Measurements from ENCODE around the gene MS4A6E. TPM values are rescaled to one million over a fixed set of nuclear protein-coding genes. Genes with fewer than 3 reads are reported as not detected.

The MS4A6E gene
- polyA plus RNA-seq, 1 of the 3 experiments (the other 2 are of a cell fraction): not detected

GRCh38 chr11:60316317-60316716 lies 10.7 kb upstream of the MS4A6E start:
- WGBS (ENCODE audit: low lambda C conversion rate): 0% methylated on average over 2 of the region's 2 CpGs
- no peaks in the 10 kb centered on the region for H3F3A ChIP-seq (replicated peaks; ENCODE audit: insufficient read depth)
- no peak overlapping the region for H2AFZ ChIP-seq (ENCODE audit: low read depth)
- DNase-seq: no peak
- H3K4me1 ChIP-seq (ENCODE audit: control insufficient read depth in 1 of 2, insufficient read depth in 2 of 2, low read depth in 1 of 2, low read length in 1 of 2): no peaks in the 10 kb centered on the region
- no peak overlapping the region for H3K4me3 ChIP-seq (ENCODE audit: low read depth in 2 of 2, low read length in 1 of 2)
- H3K79me2 ChIP-seq (ENCODE audit: insufficient read depth): no peaks in the 10 kb centered on the region
- H4K20me1 ChIP-seq (ENCODE audit: insufficient read depth): no peaks in the 10 kb centered on the region
- H3K9me2 ChIP-seq: no peaks in the 10 kb centered on the region
- ChIA-PET CTCF (interaction anchor here (1.1 kb wide), 1 partner anchor 51 kb away, joined by 3 read pairs; no protein-coding TSS in a partner anchor), POLR2A (no interaction called here)
- TF ChIP-seq USF1 (IDR thresholded peaks at IDR 0.05; ENCODE audit: borderline replicate concordance, low read depth): no peak
- TF ChIP-seq PBX3 (IDR thresholded peaks at IDR 0.05): no peak
- TF ChIP-seq RFX5 (IDR thresholded peaks at IDR 0.05; ENCODE audit: low read length): no peak
- TF ChIP-seq MEF2A (IDR thresholded peaks at IDR 0.05; ENCODE audit: borderline replicate concordance, low read depth): no peak
- TF ChIP-seq, protein P1, sequence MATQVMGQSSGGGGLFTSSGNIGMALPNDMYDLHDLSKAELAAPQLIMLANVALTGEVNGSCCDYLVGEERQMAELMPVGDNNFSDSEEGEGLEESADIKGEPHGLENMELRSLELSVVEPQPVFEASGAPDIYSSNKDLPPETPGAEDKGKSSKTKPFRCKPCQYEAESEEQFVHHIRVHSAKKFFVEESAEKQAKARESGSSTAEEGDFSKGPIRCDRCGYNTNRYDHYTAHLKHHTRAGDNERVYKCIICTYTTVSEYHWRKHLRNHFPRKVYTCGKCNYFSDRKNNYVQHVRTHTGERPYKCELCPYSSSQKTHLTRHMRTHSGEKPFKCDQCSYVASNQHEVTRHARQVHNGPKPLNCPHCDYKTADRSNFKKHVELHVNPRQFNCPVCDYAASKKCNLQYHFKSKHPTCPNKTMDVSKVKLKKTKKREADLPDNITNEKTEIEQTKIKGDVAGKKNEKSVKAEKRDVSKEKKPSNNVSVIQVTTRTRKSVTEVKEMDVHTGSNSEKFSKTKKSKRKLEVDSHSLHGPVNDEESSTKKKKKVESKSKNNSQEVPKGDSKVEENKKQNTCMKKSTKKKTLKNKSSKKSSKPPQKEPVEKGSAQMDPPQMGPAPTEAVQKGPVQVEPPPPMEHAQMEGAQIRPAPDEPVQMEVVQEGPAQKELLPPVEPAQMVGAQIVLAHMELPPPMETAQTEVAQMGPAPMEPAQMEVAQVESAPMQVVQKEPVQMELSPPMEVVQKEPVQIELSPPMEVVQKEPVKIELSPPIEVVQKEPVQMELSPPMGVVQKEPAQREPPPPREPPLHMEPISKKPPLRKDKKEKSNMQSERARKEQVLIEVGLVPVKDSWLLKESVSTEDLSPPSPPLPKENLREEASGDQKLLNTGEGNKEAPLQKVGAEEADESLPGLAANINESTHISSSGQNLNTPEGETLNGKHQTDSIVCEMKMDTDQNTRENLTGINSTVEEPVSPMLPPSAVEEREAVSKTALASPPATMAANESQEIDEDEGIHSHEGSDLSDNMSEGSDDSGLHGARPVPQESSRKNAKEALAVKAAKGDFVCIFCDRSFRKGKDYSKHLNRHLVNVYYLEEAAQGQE (IDR thresholded peaks at IDR 0.05; ENCODE audit: low read depth, low read length): no peak
- TF ChIP-seq MXI1 (IDR thresholded peaks at IDR 0.05; ENCODE audit: low read depth, low read length): no peak
- no peak overlapping the region for H3K4me2 ChIP-seq
- H3K9me3 ChIP-seq: no peaks in the 10 kb centered on the region
- no peaks in the 10 kb centered on the region for H3K36me3 ChIP-seq (replicated peaks in 1 of 2; ENCODE audit: control insufficient read depth in 1 of 2, insufficient read depth in 2 of 2, low read length in 1 of 2)
- H3K27me3 ChIP-seq (ENCODE audit: insufficient read depth): no peaks in the 10 kb centered on the region
- H3K27ac ChIP-seq (ENCODE audit: low read depth in 2 of 2, low read length in 1 of 2): no peak overlapping the region
- H3K9ac ChIP-seq: no peak overlapping the region

GRCh38 chr11:60318726-60319125 lies 8.3 kb upstream of the MS4A6E start:
- H3K4me3 ChIP-seq (ENCODE audit: low read depth in 2 of 2, low read length in 1 of 2): no peak overlapping the region
- no peak overlapping the region for H2AFZ ChIP-seq (ENCODE audit: low read depth)
- POLR2A ChIA-PET: no interaction called here
- H3K27ac ChIP-seq (ENCODE audit: low read depth in 2 of 2, low read length in 1 of 2): no peak overlapping the region
- no peaks in the 10 kb centered on the region for H4K20me1 ChIP-seq (ENCODE audit: insufficient read depth)
- H3K9ac ChIP-seq: no peak overlapping the region
- WGBS (ENCODE audit: low lambda C conversion rate): 0% methylated on average over 2 of the region's 2 CpGs
- H3K36me3 ChIP-seq (replicated peaks in 1 of 2; ENCODE audit: control insufficient read depth in 1 of 2, insufficient read depth in 2 of 2, low read length in 1 of 2): no peaks in the 10 kb centered on the region
- no peaks in the 10 kb centered on the region for H3K4me1 ChIP-seq (ENCODE audit: control insufficient read depth in 1 of 2, insufficient read depth in 2 of 2, low read depth in 1 of 2, low read length in 1 of 2)
- H3K27me3 ChIP-seq (ENCODE audit: insufficient read depth): no peaks in the 10 kb centered on the region
- no peak for TF ChIP-seq USF1 (IDR thresholded peaks at IDR 0.05; ENCODE audit: borderline replicate concordance, low read depth)
- TF ChIP-seq MEF2A (IDR thresholded peaks at IDR 0.05; ENCODE audit: borderline replicate concordance, low read depth): no peak
- no peak for TF ChIP-seq RFX5 (IDR thresholded peaks at IDR 0.05; ENCODE audit: low read length)
- TF ChIP-seq, protein P2, sequence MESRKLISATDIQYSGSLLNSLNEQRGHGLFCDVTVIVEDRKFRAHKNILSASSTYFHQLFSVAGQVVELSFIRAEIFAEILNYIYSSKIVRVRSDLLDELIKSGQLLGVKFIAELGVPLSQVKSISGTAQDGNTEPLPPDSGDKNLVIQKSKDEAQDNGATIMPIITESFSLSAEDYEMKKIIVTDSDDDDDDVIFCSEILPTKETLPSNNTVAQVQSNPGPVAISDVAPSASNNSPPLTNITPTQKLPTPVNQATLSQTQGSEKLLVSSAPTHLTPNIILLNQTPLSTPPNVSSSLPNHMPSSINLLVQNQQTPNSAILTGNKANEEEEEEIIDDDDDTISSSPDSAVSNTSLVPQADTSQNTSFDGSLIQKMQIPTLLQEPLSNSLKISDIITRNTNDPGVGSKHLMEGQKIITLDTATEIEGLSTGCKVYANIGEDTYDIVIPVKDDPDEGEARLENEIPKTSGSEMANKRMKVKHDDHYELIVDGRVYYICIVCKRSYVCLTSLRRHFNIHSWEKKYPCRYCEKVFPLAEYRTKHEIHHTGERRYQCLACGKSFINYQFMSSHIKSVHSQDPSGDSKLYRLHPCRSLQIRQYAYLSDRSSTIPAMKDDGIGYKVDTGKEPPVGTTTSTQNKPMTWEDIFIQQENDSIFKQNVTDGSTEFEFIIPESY (IDR thresholded peaks at IDR 0.05; ENCODE audit: borderline replicate concordance, low read depth): no peak
- no peak for TF ChIP-seq SMC3 (IDR thresholded peaks at IDR 0.05; ENCODE audit: low read depth, low read length)
- TF ChIP-seq SIN3A (IDR thresholded peaks at IDR 0.05; ENCODE audit: borderline replicate concordance, low read depth, low read length): no peak
- no peak for TF ChIP-seq IRF3 (IDR thresholded peaks at IDR 0.05; ENCODE audit: low read depth, low read length)
- no peak for TF ChIP-seq GATA2 (CRISPR knock-in tag; IDR thresholded peaks at IDR 0.05)
- no peak for TF ChIP-seq YY1 (IDR thresholded peaks at IDR 0.05; ENCODE audit: low read depth)
- TF ChIP-seq FOXM1 (IDR thresholded peaks at IDR 0.05; ENCODE audit: low read depth): no peak
- TF ChIP-seq EZH2phosphoT487 (IDR thresholded peaks at IDR 0.05; ENCODE audit: borderline replicate concordance, low read depth): no peak
- TF ChIP-seq NRF1 (IDR thresholded peaks at IDR 0.05; ENCODE audit: low read depth, low read length): no peak
- no peak for TF ChIP-seq MXI1 (IDR thresholded peaks at IDR 0.05; ENCODE audit: low read depth, low read length)
- no peaks in the 10 kb centered on the region for H3K9me2 ChIP-seq
- no peak for DNase-seq
- no peaks in the 10 kb centered on the region for H3K9me3 ChIP-seq
- CTCF ChIA-PET: interaction anchor here (1.0 to 1.3 kb wide), 2 partner anchors 16 to 24 kb away, joined by 3 to 6 read pairs; no protein-coding TSS in a partner anchor
- H3K79me2 ChIP-seq (ENCODE audit: insufficient read depth): no peaks in the 10 kb centered on the region
- H3F3A ChIP-seq (replicated peaks; ENCODE audit: insufficient read depth): no peaks in the 10 kb centered on the region
- no peak overlapping the region for H3K4me2 ChIP-seq
